Pancreas (tissue), 10 donors: Measurements from ENCODE around the gene FCAMR. TPM values are rescaled to one million over a fixed set of nuclear protein-coding genes. Genes with fewer than 3 reads are reported as not detected.
A peak's percentile ranks its signal among the peaks of the same experiment; 100 is the strongest.

ENCODE experiments used
- ATAC-seq, 4 donors: fragments of 200-7000 bp; cut with Tn5 transposase; one replicate each; pipeline versions ENCODE4 v1.8.0 to v1.9.1; 2020; ENCODE audit warnings: mild to moderate bottlenecking in 4 of 4, moderate library complexity in 4 of 4
- DNase-seq, 6 donors: peaks; one replicate each; pipeline ENCODE4 v3.0.0-alpha.2; 2020
- FAIRE-seq: peaks from 2 replicates; lab custom pipeline; 2012; peaks lifted over from hg19 to GRCh38; lab: Jason Lieb, UNC
- H3K27ac ChIP-seq, 4 donors: fragments of 200-600 bp; sonication (generic); 1 replicate in 3 of 4; 2 replicates in 1 of 4; pipeline versions ENCODE4 v1.5.0 to v1.8.0; 2020
- H3K27me3 ChIP-seq, 4 donors: fragments of 200-600 bp; one replicate each; pipeline ENCODE4 v1.8.0; 2021
- H3K36me3 ChIP-seq, 3 donors: fragments of 200-600 bp; sonication (generic) in 1 of 3; one replicate each; pipeline versions ENCODE4 v1.5.0 to v1.8.0; 2020 to 2021
- H3K4me1 ChIP-seq, 3 donors: fragments of 200-600 bp; one replicate each; pipeline ENCODE4 v1.8.0; 2021
- H3K4me3 ChIP-seq, 4 donors: fragments of 200-600 bp; sonication (generic) in 2 of 4; one replicate each; pipeline versions ENCODE4 v1.5.0 to v1.8.0; 2020 to 2021
- H3K9me3 ChIP-seq, 4 donors: fragments of 200-600 bp; one replicate each; pipeline ENCODE4 v1.8.0; 2021
- CTCF ChIP-seq, 4 donors: fragments of 200-600 bp; sonication (generic) in 3 of 4; IDR thresholded peaks; one replicate each; pipeline versions ENCODE4 v1.5.0 to v1.8.0; 2021; ENCODE audit warnings: antibody characterized with exemption in 4 of 4
- WGBS, 2 donors: extraction: QIAGEN DNeasy Blood & Tissue Kit; methylation state at CpG; one replicate each; pipeline ENCODE4 v1.1.7; 2013; 5-methylcytosine and 5-hydroxymethylcytosine counted together
- intact Hi-C, 3 donors: fragments of 100-400 bp; cut with DNase I; formaldehyde crosslinking; loops; one replicate each; pipeline versions ENCODE4 v1.11.1 to v1.14.2; 2022
- polyA plus RNA-seq, 2 donors: library from polyadenylated mRNA; stranded (reverse); fragments of 200-250 nt; gene quantifications; one replicate each; pipeline ENCODE4 v1.2.3, GENCODE V29; 2013
- total RNA-seq, 6 donors: library from RNA; stranded (reverse); fragmentation: NEBNext Ultra II Directional in 4 of 6; extraction: Animal tissue kit (Norgen Biotek cat#: 25700) in 4 of 6; gene quantifications; one replicate each; pipeline versions ENCODE4 v1.2.1 to v1.2.4, GENCODE V29; 2021 to 2023
- donor health status: healthy with polysubstance abuse.
- donor health status: DM: no; HTN: no; CAD: no; lungs with moderate emphysema.
- donor health status: DM: no; HTN: no; CAD: no.
- donor health status: control.
- donor health status: control.
- donor health status: Bipolar disorder and iron deficiency.
- donor health status: DM: yes; HTN: yes; CAD: no.
- donor health status: DM: no; HTN: no; CAD: no.
- donor health status: DM: no; HTN: no; CAD: no.
- donor health status: DM: yes; HTN: yes; CAD: no.

The FCAMR gene
- total and polyA plus RNA-seq, 8 donors = not detected

GRCh38 chr1:206982216-206982615 is 12.0 kb upstream of the FCAMR start:
- no peak for FAIRE-seq
- peak in 3 of 4 donors; percentile 44 to 61 (median 51) for TF ChIP-seq CTCF (IDR thresholded peaks at IDR 0.05)
- H3K4me3 ChIP-seq = no peak overlapping the region
- peak in 4 of 6 donors; percentile 37 to 64 (median 43) for DNase-seq
- intact Hi-C loops = loop anchor here in 2 of 3 donors (10.0 kb wide), 1 partner anchor 247 kb away; no protein-coding TSS in a partner anchor
- peak; percentile 75 to 97 (median 92) for ATAC-seq
- 16% methylated on average over 4 of the region's 4 CpGs for WGBS, 2 donors
- H3K36me3 ChIP-seq = no peaks in the 10 kb centered on the region
- no peak overlapping the region for H3K27ac ChIP-seq
- H3K9me3 ChIP-seq = no peaks in the 10 kb centered on the region
- H3K27me3 ChIP-seq = no peaks in the 10 kb centered on the region
- no peaks in the 10 kb centered on the region for H3K4me1 ChIP-seq

GRCh38 chr1:206979379-206980043 is 9.3 kb upstream of the FCAMR start:
- no peaks in the 10 kb centered on the region for H3K36me3 ChIP-seq
- peak in 3 of 4 donors; percentile 31 to 53 (median 43) for TF ChIP-seq CTCF (IDR thresholded peaks at IDR 0.05)
- peak in 3 of 4 donors; percentile 61 to 80 (median 77) for ATAC-seq
- FAIRE-seq = no peak
- H3K4me3 ChIP-seq = no peak overlapping the region
- DNase-seq = no peak
- H3K27me3 ChIP-seq = no peaks in the 10 kb centered on the region
- H3K27ac ChIP-seq = no peak overlapping the region
- no peaks in the 10 kb centered on the region for H3K4me1 ChIP-seq
- H3K9me3 ChIP-seq = no peaks in the 10 kb centered on the region
- 65 to 71% methylated on average over 3 of the region's 3 CpGs for WGBS, 2 donors
- intact Hi-C loops = loop anchor here in 2 of 3 donors (5.0 to 10.0 kb wide), 2 partner anchors 42 to 245 kb away; no protein-coding TSS in a partner anchor

- no peaks in the 10 kb centered on the region for H3K9me3 ChIP-seq
- intact Hi-C loops = loop anchor here in 1 of 3 donors (5.0 kb wide), 1 partner anchor 41 kb away; no protein-coding TSS in a partner anchor
- no peaks in the 10 kb centered on the region for H3K27me3 ChIP-seq
- FAIRE-seq = no peak
- no peak for DNase-seq
- no peak for ATAC-seq
- no peak overlapping the region for H3K4me3 ChIP-seq
- TF ChIP-seq CTCF (IDR thresholded peaks at IDR 0.05) = no peak
- WGBS, 2 donors = 76 to 81% methylated on average over 7 of the region's 7 CpGs
- H3K36me3 ChIP-seq = no peaks in the 10 kb centered on the region
- no peaks in the 10 kb centered on the region for H3K4me1 ChIP-seq
- no peak overlapping the region for H3K27ac ChIP-seq
Observed at GRCh38 chr1:206978259-206978658, 8.0 kb upstream of the FCAMR start.

GRCh38 chr1:206975306-206975705 is 5.0 kb upstream of the FCAMR start:
- no peak for DNase-seq
- ATAC-seq = no peak
- Histone ChIP-seq H3K27ac (no peak overlapping the region), H3K4me3 (no peak overlapping the region), H3K36me3 (no peaks in the 10 kb centered on the region), H3K9me3 (no peaks in the 10 kb centered on the region), H3K27me3 (no peaks in the 10 kb centered on the region), H3K4me1 (peaks cover 0 to 4% (median 0%) of the 10 kb centered on the region in 3 donors)
- intact Hi-C loops = loop anchor here in 1 of 3 donors (5.0 kb wide), 1 partner anchor 38 kb away; no protein-coding TSS in a partner anchor
- 93 to 95% methylated on average over 1 of the region's 1 CpG for WGBS, 2 donors
- FAIRE-seq = no peak
- no peak for TF ChIP-seq CTCF (IDR thresholded peaks at IDR 0.05)

- no peaks in the 10 kb centered on the region for H3K27me3 ChIP-seq
- no peak overlapping the region for H3K4me3 ChIP-seq
- H3K4me1 ChIP-seq = peaks cover 0 to 10% (median 3%) of the 10 kb centered on the region in 3 donors
- H3K9me3 ChIP-seq = no peaks in the 10 kb centered on the region
- no peak for FAIRE-seq
- intact Hi-C loops = no loop called here
- no peak for ATAC-seq
- 84 to 92% methylated on average over 3 of the region's 3 CpGs for WGBS, 2 donors
- no peak overlapping the region for H3K27ac ChIP-seq
- no peak for DNase-seq
- H3K36me3 ChIP-seq = no peaks in the 10 kb centered on the region
- TF ChIP-seq CTCF (IDR thresholded peaks at IDR 0.05) = no peak
Observed at GRCh38 chr1:206974140-206974539, 3.9 kb upstream of the FCAMR start.
